Ishikawa (cell line): Measurements from ENCODE around the gene SIAE.

Experiments
- CEBPB ChIP-seq: IDR thresholded peaks from 2 replicates; pipeline ENCODE4 v1.6.1; 2012
- RAD21 ChIP-seq: IDR thresholded peaks from 2 replicates; pipeline ENCODE4 v1.6.1; 2012; ENCODE audit warnings: low read depth
- YY1 ChIP-seq: IDR thresholded peaks from 2 replicates; pipeline ENCODE4 v1.6.1; 2012; ENCODE audit warnings: low read depth
- TF ChIP-seq, protein P1 (sequence below): IDR thresholded peaks from 2 replicates; pipeline ENCODE4 v1.6.1; 2012
- TF ChIP-seq, protein P2 (sequence below): IDR thresholded peaks from 2 replicates; pipeline ENCODE4 v1.6.1; 2012; ENCODE audit warnings: low read depth, mild to moderate bottlenecking

DNA sequence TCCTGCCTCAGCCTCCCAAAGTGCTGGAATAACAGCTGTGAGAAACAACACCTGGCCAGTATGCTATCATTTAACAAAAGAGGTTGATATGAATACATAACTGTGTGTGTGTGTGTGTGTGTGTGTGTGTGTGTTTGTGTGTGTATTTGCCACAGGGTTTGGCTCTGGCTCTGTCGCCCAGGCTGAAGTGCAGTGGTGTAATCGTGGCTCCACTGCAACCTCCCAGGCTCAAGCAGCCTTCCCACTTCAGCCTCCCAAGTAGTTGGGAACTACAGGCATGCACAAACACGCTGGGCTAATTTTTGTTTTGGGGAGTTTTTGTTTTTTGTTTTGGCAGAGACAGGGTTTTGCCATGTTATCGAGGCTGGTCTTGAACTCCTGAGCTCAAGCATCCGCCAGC lies 4.9 kb upstream of the SIAE start:
- TF ChIP-seq, protein P1, sequence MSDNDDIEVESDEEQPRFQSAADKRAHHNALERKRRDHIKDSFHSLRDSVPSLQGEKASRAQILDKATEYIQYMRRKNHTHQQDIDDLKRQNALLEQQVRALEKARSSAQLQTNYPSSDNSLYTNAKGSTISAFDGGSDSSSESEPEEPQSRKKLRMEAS: no peak
- TF ChIP-seq RAD21 (no peak), CEBPB (no peak), YY1 (no peak)
- TF ChIP-seq, protein P2, sequence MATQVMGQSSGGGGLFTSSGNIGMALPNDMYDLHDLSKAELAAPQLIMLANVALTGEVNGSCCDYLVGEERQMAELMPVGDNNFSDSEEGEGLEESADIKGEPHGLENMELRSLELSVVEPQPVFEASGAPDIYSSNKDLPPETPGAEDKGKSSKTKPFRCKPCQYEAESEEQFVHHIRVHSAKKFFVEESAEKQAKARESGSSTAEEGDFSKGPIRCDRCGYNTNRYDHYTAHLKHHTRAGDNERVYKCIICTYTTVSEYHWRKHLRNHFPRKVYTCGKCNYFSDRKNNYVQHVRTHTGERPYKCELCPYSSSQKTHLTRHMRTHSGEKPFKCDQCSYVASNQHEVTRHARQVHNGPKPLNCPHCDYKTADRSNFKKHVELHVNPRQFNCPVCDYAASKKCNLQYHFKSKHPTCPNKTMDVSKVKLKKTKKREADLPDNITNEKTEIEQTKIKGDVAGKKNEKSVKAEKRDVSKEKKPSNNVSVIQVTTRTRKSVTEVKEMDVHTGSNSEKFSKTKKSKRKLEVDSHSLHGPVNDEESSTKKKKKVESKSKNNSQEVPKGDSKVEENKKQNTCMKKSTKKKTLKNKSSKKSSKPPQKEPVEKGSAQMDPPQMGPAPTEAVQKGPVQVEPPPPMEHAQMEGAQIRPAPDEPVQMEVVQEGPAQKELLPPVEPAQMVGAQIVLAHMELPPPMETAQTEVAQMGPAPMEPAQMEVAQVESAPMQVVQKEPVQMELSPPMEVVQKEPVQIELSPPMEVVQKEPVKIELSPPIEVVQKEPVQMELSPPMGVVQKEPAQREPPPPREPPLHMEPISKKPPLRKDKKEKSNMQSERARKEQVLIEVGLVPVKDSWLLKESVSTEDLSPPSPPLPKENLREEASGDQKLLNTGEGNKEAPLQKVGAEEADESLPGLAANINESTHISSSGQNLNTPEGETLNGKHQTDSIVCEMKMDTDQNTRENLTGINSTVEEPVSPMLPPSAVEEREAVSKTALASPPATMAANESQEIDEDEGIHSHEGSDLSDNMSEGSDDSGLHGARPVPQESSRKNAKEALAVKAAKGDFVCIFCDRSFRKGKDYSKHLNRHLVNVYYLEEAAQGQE: no peak
